ENCODE data around the gene FCGR3B.
"Not testable (repeated sequence)": the region's sequence is repeated elsewhere in the genome, so short reads cannot be mapped to it uniquely, and the experiment has no call there.

The FCGR3B gene

DNA sequence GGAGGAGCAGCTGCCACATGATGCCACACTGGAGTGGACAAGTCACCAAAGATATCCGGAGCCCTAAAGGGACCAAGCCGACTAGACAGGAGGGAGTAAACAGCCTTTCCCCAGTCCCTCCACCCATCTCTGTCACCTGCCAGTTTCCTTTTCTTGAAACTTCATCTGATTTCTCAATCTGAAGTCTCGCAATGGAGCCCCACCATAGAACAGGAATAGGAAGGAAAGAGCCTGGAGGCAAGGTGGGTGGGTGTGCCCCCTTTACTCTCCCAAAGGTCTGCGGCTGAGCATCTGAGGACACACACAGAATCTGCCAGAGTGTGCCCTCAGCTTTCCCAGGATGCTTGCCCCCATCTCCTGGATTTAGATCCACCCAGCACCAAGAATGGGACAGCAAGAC lies at the start of gene FCGR3B:
FCGR3B (minus strand) TSS at position 101 of the 400 bp plus-strand sequence; CDS start at position 19, 82 bp downstream.
- no peak for DNase-seq

DNA sequence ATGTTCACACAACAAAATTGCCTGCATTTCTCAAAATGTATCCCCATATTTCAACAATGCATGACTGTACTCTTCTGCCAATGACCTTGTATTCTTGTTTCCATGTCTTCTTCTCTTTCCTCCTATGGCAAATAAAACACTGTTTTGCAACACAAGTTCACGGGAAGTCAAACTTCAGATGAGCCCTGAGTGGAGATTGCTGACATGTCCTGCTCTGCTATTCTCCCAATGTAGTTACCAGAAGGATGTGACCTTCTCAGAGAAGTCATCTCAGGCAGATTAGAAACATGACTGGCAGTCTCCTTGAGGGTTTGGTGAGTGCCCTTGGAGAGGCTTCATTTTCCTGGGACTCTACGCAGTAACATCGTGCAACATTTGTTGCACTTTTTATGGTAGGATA lies 47.5 kb upstream of the FCGR3B start:
- no peak for DNase-seq

DNA sequence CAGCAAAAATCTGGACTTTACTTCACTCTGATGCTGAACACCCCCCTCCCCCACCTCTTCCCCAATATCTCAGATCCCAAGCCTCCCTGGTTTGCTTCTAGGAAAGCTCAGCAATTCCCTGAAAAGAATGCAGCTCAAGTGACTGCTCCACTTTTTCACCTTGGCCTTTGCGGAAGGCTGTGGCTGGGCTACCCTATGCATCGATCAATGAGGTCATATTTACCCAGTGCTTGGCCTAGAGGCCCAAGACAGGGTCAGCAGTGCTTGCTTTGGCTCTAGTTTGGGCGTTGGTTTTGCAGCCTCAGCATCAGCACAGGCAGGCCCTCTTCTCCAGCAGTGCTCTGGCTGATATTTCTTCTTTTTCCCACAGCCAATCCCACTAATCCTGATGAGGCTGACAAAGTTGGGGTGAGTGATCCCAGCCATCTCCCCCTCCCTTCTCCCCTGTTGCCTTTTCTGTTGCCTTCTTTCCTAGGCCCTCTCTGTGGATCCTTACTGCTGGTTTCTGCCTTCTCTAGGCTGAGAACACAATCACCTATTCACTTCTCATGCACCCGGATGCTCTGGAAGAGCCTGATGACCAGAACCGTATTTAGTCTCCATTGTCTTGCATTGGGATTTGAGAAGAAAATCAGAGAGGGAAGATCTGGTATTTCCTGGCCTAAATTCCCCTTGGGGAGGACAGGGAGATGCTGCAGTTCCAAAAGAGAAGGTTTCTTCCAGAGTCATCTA lies 46.1 kb upstream of the FCGR3B start:
- DNase-seq = no peak

DNA sequence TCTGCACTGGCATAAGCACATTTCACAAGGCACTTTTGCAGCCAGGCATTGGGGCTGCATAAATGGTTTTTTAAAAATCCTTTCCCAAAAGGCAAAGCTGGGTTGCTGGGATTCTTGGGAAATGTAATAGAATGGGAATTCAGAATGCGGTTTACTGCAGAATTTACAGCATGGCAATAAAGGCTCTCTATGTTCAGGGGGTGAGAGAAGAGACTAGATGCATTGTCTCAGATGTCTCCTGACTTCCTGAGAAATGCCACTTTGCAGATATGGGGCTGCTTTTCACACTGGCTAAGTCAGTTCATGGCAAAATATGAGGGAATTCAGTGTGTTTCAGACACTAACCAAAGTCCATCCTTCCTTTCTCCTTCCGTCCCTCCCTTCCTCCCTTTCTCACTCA lies 45.5 kb upstream of the FCGR3B start:
- DNase-seq = no peak

DNA sequence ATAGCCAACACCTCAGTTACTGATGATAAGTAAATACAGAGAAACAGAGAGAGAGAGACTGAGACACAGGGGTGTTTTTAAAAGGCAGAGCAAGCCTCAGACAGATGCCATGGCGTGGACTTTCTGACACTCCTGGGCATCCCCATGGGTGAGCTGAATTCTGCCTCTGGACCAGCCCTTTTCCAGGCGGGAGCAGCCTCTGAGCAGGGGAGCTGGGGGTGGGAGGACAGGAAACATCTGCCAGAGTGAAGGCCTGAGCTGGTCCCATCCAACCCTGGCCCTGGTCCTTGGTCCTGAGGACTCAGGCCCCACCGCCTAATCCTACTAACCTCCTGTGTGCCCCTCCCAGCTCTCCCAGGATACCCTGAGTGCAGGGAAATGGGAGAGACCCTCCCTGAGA lies 43.9 kb upstream of the FCGR3B start:
- not testable (repeated sequence) for DNase-seq

DNA sequence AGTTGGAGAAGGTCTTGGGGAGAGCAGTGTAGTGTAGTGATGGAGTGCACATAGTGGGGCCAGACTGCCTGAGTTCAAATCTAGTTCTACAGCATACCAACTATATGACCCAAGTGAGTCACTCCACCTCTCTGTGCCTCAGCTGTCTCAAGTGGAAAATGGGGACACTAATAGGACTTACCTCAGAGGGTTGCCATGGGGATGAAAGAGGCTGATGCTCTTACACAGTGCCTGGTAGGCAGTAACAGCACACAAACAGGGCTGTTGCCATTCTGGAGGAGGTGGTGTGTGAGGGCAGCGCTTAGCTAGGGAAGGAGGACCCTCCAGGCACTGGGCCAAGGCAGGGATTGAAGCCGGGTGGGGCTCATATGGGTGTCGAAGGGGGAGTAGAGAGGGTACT lies 43.5 kb upstream of the FCGR3B start:
- DNase-seq = not testable (repeated sequence)

DNA sequence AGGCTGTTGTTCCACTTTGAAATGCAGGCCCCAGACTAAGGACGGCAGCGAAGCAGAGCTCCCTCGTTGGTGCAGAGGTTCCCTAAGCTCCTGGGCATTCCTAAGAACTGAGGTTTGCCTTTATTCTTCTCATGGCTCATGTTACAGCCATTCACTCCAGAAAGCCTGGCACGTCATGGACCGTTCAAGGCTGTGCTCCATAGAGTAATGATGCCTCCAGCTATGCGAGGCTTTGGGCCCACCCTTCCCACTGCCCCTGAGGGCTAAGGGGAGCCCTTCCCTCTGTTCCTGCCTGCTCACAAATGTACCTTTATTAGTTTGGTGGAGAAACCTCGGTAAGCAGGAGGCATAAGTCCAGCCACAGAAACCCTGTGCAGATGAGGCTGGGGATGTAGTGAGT lies 42.5 kb upstream of the FCGR3B start:
- not testable (repeated sequence) for DNase-seq

DNA sequence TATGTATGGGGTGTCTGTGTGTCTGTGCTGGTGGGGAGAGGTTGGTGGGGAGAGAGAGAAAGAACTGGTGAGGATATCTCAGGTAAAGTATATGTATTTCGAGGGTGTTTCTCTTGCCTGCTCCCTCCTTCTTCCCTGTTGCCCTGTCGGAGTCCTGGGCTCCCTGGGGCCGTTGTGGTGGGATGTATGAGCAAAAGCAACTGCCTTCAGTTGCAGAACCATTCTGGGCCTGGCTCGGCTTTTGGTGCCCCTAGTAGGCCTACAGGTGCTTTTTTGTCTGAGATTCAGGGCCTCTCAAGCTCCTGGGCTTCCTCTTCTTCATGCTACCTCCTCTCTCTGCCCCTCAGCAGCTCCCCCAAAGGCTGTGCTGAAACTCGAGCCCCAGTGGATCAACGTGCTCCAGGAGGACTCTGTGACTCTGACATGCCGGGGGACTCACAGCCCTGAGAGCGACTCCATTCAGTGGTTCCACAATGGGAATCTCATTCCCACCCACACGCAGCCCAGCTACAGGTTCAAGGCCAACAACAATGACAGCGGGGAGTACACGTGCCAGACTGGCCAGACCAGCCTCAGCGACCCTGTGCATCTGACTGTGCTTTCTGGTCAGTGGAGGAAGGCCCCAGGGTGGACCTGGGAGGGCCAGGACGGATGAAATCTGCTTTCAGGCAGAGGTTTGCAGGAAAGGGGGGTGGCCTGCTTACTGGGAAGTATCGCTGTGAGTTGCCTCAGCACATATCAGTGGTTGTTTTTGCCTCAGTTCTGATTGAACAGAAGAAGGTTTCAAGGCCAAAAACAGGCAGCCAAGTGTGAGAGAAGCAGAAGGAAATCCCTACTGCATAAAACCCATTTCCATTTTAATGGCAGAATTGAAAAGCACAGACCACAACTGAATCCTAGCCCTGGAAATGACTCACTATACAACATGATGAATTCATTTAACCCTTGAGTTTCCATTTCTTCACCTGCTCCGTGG lies 40.4 kb upstream of the FCGR3B start:
- DNase-seq = not testable (repeated sequence)

DNA sequence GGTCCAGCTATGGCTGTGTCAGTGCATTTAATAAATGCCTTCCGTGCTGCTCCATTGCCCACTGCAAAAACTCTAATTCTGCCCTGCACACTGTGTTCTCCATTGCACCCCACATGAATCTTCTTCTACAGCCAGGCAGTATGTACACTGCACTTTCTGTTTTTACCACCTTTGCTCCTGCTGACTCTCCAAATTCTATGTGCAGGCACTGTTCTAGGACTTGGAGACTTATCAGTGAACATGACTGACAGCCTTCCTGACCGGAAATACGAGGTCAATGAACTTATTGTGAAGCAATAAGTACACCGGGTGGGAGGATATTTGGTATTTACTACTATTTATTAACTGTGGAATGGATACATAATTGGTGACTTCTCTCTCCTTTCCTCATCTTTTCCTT lies 33.7 kb upstream of the FCGR3B start:
- not testable (repeated sequence) for DNase-seq

DNA sequence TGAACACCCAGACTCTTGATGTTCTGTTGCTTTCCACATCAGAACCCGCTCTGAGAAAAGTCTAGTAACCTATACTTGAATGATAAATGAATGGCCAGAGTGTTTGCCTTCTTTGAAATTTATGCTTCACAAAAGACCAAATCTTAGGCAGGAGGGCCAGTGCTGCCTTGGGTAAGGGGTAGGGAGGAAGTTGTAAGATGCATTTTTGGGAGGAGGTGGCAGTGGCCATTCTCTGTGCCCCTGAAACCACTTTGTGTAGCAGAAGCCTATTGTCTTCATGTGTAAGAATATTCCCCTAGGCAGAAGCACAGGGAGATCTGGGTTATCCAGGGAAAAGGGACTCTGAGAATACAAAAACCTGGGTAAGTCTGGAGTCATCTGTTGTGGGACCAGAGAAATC lies 32.6 kb upstream of the FCGR3B start:
- not testable (repeated sequence) for DNase-seq

DNA sequence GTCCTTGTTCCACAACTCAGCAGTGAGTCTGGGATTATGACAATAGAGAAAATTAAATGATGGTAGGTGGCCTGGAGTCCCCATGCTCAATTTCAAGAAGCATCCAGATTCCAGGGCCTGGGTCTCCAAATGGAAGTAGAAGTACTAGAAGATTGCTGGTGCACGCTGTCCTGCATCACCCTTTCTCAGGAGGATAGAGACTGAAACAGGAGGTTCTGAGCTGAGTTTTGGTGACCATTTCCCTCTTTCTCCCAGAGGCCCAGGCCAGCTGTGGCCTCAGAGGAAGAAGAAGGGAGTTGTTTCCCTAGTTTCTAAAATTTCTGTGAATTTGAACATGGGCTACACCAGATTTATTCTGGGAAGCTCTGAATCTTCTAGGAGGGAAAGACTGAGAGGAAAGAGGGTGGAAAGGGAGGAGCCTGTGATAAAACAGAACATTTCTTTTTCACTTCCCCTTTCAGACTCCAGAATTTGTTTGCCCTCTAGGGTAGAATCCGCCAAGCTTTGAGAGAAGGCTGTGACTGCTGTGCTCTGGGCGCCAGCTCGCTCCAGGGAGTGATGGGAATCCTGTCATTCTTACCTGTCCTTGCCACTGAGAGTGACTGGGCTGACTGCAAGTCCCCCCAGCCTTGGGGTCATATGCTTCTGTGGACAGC lies 31.8 kb upstream of the FCGR3B start, which contains the start of gene FCGR2B:
FCGR2B (plus strand) TSS at position 460 of the 656 bp plus-strand sequence; CDS start at position 559, 99 bp downstream.
- not testable (repeated sequence) for DNase-seq

DNA sequence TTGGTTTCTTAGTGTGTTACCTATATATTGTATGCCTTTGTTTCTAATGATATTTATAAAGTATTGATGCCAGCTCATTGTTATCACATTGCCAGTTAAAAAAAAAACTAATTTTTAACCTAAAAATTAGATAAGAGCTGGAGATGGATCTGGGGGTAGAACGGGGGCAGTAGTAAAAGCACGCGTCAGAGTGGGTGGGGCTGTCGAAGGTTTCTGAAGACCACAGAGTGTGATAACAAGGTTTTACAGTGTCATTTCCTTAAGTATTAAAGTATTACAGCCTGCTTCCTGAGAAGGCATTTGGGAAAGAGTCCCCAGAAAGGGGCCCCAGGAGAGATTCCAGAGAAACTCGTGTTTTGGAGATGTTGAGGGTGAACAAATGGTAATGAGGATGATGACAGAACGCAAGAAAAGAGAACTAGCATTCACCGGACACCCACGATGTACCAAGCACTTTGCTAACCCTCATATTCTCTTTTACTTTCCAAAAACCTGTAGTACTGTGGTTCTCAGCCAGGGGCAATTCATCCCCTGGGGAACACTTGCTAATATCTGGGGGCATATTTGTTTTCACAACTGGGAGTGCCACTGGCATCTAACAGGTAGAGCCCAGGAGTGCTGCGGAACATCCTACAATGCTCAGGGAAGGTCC lies 30.8 kb upstream of the FCGR3B start:
- not testable (repeated sequence) for DNase-seq

DNA sequence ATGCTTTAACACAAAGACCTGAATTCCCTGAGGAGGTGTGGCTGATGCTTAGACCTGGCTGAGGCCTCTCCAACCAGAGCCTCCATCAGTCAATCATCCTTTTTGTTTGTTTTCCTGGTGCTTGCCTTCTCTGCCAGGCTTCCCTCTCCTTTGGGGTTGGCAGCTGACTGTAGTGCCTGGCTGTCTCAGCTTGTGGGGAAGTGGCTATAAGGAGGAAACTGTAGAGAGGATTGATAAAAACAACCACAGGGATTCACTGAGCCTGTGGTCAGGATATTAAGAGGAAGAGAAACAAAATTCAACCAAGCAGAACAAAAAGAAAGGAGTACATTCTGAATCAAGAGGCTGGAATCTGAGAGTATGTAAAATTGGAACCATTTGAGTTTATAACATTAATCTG lies 27.5 kb upstream of the FCGR3B start:
- DNase-seq = not testable (repeated sequence)

DNA sequence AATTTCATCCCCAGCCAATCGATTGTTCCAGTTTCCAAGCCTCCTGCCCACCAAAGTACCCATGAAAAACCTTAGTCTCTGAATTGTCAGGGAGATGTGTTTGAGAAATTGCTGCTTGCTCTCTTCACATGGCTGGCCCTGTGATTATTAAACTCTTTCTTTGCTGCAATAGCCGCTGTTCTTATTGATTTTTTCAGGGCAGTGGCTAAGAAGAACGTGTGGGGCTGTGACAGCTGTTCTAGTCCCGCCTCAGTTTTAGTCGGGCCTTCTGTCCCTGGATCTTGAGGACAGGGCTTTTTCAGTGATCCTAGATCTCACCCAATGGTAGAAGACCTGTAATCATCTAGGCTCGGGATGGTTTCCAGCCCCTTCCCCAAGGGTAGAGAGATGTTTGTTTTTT lies 23.0 kb upstream of the FCGR3B start:
- DNase-seq = not testable (repeated sequence)

DNA sequence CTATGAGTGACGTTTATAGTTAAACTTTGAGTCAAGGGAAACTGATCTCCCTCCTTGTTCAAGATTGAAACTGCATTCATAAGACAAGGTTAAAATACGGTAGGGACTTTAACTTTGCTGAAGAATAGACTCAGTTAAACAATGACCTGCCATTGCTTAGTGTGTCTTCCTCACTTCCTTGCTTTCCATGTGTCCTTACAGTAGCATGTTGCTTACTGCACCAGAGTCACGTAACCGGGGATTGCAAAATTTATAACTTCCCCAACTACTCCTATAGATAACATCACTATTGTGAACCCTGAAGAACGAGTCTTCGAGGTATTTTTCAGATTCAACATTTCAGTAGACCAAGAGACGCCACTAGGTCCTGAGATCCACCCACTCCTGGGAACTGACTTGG lies 22.6 kb upstream of the FCGR3B start:
- not testable (repeated sequence) for DNase-seq

DNA sequence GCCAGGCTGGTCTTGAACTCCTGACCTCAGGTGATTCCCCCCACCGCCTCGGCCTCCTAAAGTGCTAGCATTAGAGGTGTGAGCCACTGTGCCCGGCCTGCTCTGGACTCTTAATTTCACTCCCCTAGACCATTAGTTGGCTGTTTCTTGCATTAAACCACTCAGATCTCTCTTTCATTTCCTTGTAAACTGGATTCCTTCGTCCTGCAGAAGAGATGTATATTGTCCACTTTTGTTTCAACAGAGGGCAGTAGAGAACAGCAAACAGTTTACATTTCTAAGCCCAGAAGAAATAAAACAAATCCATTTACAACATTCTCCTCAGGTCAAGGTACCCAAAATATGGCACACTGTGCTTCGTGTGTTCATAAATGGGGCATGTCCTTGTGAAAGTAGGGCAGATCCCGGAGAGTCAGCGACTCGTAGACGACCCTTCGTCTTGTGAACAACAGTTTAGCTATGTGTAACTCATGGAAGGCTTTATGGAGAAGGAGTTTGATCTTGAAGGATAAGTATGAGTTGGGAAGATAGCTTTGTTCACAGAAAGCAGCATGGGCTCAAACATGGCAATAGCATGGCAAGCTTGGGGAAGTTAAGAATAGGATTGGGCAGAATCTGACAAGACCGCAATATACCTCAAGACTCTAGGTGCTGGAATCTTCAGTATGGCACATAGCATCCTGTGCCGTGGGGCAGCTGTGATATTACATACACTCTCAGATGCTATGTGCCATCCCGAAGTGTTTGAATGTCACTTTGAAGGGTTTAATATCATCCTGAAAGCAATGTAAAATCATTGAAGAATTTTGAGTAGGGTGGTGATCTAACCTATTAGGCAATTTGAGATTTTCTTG lies 16.8 kb upstream of the FCGR3B start:
- peak; percentile 20 for DNase-seq

DNA sequence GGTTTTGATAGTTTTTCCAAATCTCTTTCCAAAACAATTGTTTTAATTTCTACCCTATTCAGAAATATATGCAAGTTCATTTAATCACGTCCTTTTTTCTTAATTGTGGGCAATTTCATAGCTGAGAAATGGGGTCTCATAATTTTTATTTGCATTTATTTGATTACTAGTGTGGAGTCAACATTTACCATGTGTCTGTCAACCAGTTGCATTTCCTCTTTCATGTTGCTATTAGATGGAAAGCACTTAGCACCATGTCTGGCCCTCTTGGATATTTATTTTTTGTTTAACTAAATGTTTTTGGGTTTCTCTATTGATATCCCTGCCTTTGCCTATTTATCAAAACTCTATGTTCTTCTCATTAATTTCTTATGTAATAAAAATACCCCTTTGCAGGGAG lies 13.9 kb upstream of the FCGR3B start:
- DNase-seq = not testable (repeated sequence)

DNA sequence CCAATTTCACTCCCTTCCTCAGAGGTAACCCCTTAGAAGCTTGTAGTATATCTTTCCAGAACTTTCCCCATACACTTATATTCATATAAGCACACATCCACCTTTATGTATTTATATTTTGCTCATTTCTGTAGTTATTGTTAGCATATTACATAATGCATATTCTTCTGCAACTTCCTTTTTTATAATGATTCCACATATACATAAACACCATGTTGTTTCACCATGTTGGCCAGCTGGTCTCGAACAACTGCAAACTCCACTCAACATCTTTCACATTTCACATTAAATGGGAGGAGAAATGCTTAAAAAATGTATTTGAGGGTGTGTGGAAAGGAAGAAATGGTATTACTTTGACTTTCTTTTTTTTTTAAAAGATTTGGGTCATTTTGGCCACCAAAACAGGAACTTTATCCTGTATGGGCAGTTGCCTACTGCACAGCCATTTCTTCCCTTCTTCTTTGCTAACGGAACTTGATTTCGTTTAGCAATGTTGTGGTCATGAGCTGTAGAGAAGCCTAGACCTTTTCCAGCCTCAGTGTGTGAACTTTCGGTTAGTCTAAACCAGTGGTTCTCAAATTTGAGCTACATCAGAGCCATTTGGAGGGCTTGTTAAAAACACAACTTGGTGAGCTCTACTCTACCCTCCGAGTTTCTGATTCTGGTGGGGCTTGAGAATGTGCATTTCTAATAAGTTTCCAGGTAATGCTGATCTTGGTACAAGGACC lies 12.7 kb upstream of the FCGR3B start:
- not testable (repeated sequence) for DNase-seq

DNA sequence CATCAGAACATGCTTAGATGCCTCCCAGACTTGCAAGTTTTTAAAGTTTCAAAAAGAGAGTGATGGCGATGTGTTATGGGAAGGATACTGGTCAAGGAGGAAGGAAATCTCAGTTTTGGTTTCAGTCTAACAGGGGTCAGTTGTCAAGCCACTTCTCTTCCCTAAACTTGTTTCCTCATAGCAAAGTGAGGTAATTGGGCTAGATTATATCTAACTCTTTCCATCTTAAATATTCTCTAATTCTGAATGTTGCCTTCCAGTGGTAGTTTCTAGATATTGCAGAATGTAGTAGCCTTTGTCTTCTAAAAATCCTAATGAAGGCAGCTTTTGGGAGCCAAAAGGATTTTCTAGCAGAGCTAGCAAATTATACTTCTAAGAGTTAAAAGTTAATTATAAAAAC lies 11.7 kb upstream of the FCGR3B start:
- not testable (repeated sequence) for DNase-seq

DNA sequence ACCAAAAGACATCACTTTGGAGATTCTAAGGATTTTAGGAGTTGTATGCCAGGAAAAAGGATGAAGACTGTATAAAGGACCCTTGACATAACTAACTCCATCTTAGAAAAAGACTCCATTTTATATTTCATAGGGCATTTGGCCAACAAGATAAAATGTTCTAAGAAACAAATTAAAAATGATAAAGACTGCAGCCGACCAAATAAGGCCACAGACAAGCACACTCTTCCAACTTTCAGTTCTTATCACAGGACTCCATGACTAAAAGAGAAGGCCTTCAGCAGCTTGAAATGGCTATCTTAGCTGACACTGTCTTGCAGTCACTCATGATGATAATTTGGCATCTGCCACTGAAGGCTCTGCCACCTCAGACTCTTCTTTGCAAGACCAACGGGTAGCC lies 8.2 kb upstream of the FCGR3B start:
- not testable (repeated sequence) for DNase-seq

Data from NCI-H526 treated with DMSO at 0.1 percent for 48 hours (cell line).